Osteocyte (in vitro differentiated cells): ENCODE data around the gene TMED5. TPM values are rescaled to one million over a fixed set of nuclear protein-coding genes. Genes with fewer than 3 reads are reported as not detected.

Experiments used
- DNase-seq: peaks from one replicate; pipeline ENCODE4 v3.0.0; 2021; ENCODE audit warnings: mixed read lengths; ENCODE audit not compliant: unreplicated experiment; ENCODE audit errors: extremely low spot score
- H3K27ac Mint-ChIP-seq: one replicate; pipeline ENCODE4 v1.8.0; 2021; ENCODE audit warnings: mild to moderate bottlenecking, mixed read lengths; ENCODE audit not compliant: unreplicated experiment
- H3K27me3 Mint-ChIP-seq: one replicate; pipeline ENCODE4 v1.8.0; 2021; ENCODE audit warnings: mixed read lengths; ENCODE audit not compliant: unreplicated experiment
- H3K36me3 Mint-ChIP-seq: one replicate; pipeline ENCODE4 v1.8.0; 2021; ENCODE audit warnings: mixed read lengths; ENCODE audit not compliant: unreplicated experiment
- H3K4me1 Mint-ChIP-seq: one replicate; pipeline ENCODE4 v1.8.0; 2021; ENCODE audit warnings: mixed read lengths; ENCODE audit not compliant: unreplicated experiment
- H3K4me3 Mint-ChIP-seq: one replicate; pipeline ENCODE4 v1.8.0; 2021; ENCODE audit warnings: mild to moderate bottlenecking, moderate library complexity, mixed read lengths; ENCODE audit not compliant: unreplicated experiment
- H3K9me3 Mint-ChIP-seq: one replicate; pipeline ENCODE4 v1.8.0; 2021; ENCODE audit warnings: mixed read lengths; ENCODE audit not compliant: unreplicated experiment
- total RNA-seq: library from RNA; stranded (reverse); gene quantifications from 2 replicates; pipeline ENCODE4 v1.2.1, GENCODE V29; 2021
- TF ChIP-seq, protein P1 (sequence below): fragments of 200-600 bp; sonication (generic); IDR thresholded peaks from 2 replicates; pipeline ENCODE4 v1.5.0; 2021; ENCODE audit warnings: antibody characterized with exemption, mild to moderate bottlenecking, moderate library complexity

TMED5 gene
- total RNA-seq, 1 donor from 2014 or later: 31.5 TPM

DNA sequence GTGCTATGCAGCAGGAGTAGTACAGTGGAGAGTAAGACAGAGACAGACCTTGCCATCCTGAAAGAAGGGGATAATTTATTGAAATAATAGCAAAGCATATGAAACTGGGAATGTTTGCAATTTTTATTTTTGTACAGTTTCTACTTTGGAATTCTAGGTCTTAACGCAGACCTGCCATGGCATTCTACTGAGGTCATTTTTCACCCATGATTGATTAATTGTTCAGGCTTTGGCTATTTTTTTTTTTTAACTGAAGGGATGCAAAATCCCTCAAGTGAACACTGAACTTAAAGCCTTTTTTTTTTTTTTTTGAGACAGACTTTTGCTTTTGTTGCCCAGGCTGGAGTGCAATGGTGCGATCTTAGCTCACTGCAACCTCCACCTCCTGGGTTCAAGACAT is 74.0 kb downstream of the TMED5 start:
- Mint-ChIP-seq H3K27ac (no peak overlapping the region), H3K36me3 (peaks cover 26% of the 10 kb centered on the region), H3K4me1 (peaks cover 7% of the 10 kb centered on the region), H3K9me3 (peaks cover 13% of the 10 kb centered on the region), H3K4me3 (no peak overlapping the region), H3K27me3 (no peaks in the 10 kb centered on the region)
- DNase-seq: no peak
- TF ChIP-seq, protein P1, sequence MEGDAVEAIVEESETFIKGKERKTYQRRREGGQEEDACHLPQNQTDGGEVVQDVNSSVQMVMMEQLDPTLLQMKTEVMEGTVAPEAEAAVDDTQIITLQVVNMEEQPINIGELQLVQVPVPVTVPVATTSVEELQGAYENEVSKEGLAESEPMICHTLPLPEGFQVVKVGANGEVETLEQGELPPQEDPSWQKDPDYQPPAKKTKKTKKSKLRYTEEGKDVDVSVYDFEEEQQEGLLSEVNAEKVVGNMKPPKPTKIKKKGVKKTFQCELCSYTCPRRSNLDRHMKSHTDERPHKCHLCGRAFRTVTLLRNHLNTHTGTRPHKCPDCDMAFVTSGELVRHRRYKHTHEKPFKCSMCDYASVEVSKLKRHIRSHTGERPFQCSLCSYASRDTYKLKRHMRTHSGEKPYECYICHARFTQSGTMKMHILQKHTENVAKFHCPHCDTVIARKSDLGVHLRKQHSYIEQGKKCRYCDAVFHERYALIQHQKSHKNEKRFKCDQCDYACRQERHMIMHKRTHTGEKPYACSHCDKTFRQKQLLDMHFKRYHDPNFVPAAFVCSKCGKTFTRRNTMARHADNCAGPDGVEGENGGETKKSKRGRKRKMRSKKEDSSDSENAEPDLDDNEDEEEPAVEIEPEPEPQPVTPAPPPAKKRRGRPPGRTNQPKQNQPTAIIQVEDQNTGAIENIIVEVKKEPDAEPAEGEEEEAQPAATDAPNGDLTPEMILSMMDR: no peak

DNA sequence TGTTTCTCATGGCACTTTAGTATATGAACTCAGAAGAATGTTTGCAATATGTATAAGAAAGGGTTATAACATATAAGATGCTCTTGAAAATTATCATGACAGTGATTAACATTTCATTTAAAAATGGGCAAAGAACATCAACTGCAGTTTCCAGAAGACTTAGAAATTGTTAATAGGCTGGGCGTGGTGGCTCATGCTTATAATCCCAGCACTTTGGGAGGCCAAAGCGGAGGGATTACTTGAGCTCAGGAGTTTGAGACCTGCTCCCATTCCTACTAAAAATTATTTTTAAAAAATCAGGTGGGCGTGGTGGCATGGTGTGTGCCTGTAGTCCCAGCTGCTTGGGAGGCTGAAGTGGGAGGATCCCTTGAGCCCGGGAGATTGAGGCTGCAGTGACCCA is 78.1 kb downstream of the TMED5 start:
- Mint-ChIP-seq H3K4me1 (peaks cover 3% of the 10 kb centered on the region), H3K27ac (no peak overlapping the region), H3K27me3 (no peaks in the 10 kb centered on the region), H3K4me3 (no peak overlapping the region), H3K36me3 (peaks cover 10% of the 10 kb centered on the region), H3K9me3 (no peaks in the 10 kb centered on the region)
- DNase-seq: no peak
- TF ChIP-seq, protein P1: no peak

Other genes starting within 250 kb of the TMED5 start
- 6.3 and 6.7 TPM in 2 replicates for gene DIPK1A, start 219.0 kb downstream of the TMED5 start, total RNA-seq
- 24.9 and 26.2 TPM in 2 replicates for gene MTF2, start 101.1 kb downstream of the TMED5 start, total RNA-seq
- 5.5 and 6.9 TPM in 2 replicates for gene CCDC18, start 311 bp upstream of the TMED5 start, total RNA-seq
- 60.9 and 61.7 TPM in 2 replicates for gene DR1, start 165.5 kb upstream of the TMED5 start, total RNA-seq